Activated naive CD4-positive, alpha-beta T cell treated with anti-CD3 and anti-CD28 coated beads, Interleukin-2, amount 10 ng/mL, durations not matched to agents 7 days and 5 days (primary cell): ENCODE data around the gene PYGO2.
A peak's percentile ranks its signal among the peaks of the same experiment; 100 is the strongest.

Source experiments
- CTCF ChIA-PET: fragments of 350-600 bp; sonication (Branson Sonifier 250); formaldehyde crosslinking; loops from one replicate; lab custom pipeline; 2021; ENCODE audit warnings: antibody characterized with exemption; lab: Charles Lee
- DNase-seq: peaks from one replicate; pipeline ENCODE4 v3.0.0-alpha.2; 2020
- H3K27ac Mint-ChIP-seq: one replicate; pipeline ENCODE4 v1.8.0; 2021; ENCODE audit warnings: mild to moderate bottlenecking, moderate library complexity, mixed read lengths
- H3K27me3 Mint-ChIP-seq: one replicate; pipeline ENCODE4 v1.8.0; 2021; ENCODE audit warnings: mild to moderate bottlenecking, mixed read lengths
- H3K36me3 Mint-ChIP-seq: one replicate; pipeline ENCODE4 v1.8.0; 2021; ENCODE audit warnings: mixed read lengths
- H3K4me1 Mint-ChIP-seq: one replicate; pipeline ENCODE4 v1.8.0; 2021; ENCODE audit warnings: mixed read lengths
- H3K4me3 Mint-ChIP-seq: one replicate; pipeline ENCODE4 v1.8.0; 2021; ENCODE audit warnings: mild to moderate bottlenecking, moderate library complexity, mixed read lengths
- H3K9me3 Mint-ChIP-seq: one replicate; pipeline ENCODE4 v1.8.0; 2021; ENCODE audit warnings: mixed read lengths

Gene PYGO2

DNA sequence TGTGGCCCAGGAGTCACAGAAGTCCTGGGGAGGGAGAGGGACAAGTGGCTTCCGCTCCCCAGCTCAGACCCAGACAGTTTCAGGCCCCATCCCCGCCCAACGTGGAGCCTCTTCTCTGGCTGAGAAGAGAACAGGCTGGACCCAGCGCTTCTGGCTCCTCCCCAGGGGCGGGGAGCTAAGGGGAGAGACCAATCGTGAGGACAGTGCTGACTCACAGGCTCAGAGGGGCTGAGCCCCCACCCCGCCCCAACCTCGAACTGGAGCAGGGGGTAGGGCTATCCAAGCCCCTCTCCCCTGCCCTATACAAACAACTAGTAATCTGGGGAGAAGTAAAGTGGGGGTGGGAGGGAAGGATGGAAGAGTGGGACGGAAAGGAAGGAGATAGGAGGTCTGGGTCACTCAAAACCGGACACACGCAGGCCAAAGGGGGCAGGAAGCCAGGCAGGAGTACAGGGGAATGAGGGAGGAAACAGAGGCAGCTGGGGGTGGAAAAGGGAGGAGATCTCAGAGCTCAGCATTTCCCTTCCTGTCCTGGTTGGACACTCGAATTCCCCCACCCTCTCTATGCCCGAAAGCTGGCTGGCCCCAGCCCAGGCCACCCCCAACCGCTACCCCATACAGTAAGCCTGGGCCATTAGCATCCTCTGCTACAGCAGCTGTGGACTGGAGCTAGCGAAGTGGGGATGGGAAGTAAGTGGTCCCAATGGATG, 9.2 kb upstream of the PYGO2 start, which contains the start of gene SHC1:
TSS of gene SHC1 (minus strand) at position 117 of the 710 bp plus-strand sequence. CDS start 221 bp downstream, outside the sequence.
- peak; percentile 42 for DNase-seq
- Mint-ChIP-seq H3K4me3 (peak within 1 kb of the TSS; percentile 4), H3K27me3 (no peaks in the 10 kb centered on the region), H3K27ac (peak within 1 kb of the TSS; percentile 74), H3K36me3 (peaks cover 41% of the 10 kb centered on the region), H3K9me3 (no peaks in the 10 kb centered on the region), H3K4me1 (peaks cover 46% of the 10 kb centered on the region)
- CTCF ChIA-PET: interaction anchor here (0.6 to 2.3 kb wide), 7 partner anchors 10 to 118 kb away, joined by 3 to 9 read pairs (median 5); partner anchors contain the start of genes ADAM15 and PYGO2

- CTCF ChIA-PET: interaction anchor here (1.2 to 2.3 kb wide), 4 partner anchors 9 to 115 kb away, joined by 3 to 9 read pairs (median 6); partner anchors contain the start of genes ADAM15 and PYGO2
- no peaks in the 10 kb centered on the region for H3K9me3 Mint-ChIP-seq
- peaks cover 46% of the 10 kb centered on the region for H3K4me1 Mint-ChIP-seq
- H3K4me3 Mint-ChIP-seq: no peak overlapping the region
- H3K27me3 Mint-ChIP-seq: no peaks in the 10 kb centered on the region
- H3K27ac Mint-ChIP-seq: peak overlapping the region; percentile 25
- H3K36me3 Mint-ChIP-seq: peaks cover 48% of the 10 kb centered on the region
- DNase-seq: no peak
Measured at GRCh38 chr1:154969860-154970452, 8.4 kb upstream of the PYGO2 start.

GRCh38 chr1:154969246-154969645, 7.7 kb upstream of the PYGO2 start:
- Mint-ChIP-seq H3K27me3 (no peaks in the 10 kb centered on the region), H3K36me3 (peaks cover 51% of the 10 kb centered on the region), H3K4me3 (no peak overlapping the region), H3K27ac (peak overlapping the region; percentile 6), H3K4me1 (peaks cover 46% of the 10 kb centered on the region), H3K9me3 (no peaks in the 10 kb centered on the region)
- no peak for DNase-seq
- CTCF ChIA-PET: interaction anchor here (1.3 kb wide), 1 partner anchor 116 kb away, joined by 3 read pairs; no protein-coding TSS in a partner anchor

GRCh38 chr1:154968731-154969130, 7.1 kb upstream of the PYGO2 start:
- CTCF ChIA-PET: no interaction called here
- DNase-seq: no peak

GRCh38 chr1:154967331-154967950, 5.9 kb upstream of the PYGO2 start:
- Mint-ChIP-seq H3K27me3 (no peaks in the 10 kb centered on the region), H3K9me3 (no peaks in the 10 kb centered on the region), H3K4me3 (no peak overlapping the region), H3K4me1 (peaks cover 54% of the 10 kb centered on the region), H3K27ac (no peak overlapping the region), H3K36me3 (peaks cover 58% of the 10 kb centered on the region)
- CTCF ChIA-PET: no interaction called here
- DNase-seq: no peak

More at GRCh38 chr1:154968731-154969130, 7.1 kb upstream of the PYGO2 start:
- H3K4me1 Mint-ChIP-seq: peaks cover 50% of the 10 kb centered on the region
- H3K27me3 Mint-ChIP-seq: no peaks in the 10 kb centered on the region
- H3K9me3 Mint-ChIP-seq: no peaks in the 10 kb centered on the region
- H3K27ac Mint-ChIP-seq: no peak overlapping the region
- H3K36me3 Mint-ChIP-seq: peaks cover 55% of the 10 kb centered on the region
- H3K4me3 Mint-ChIP-seq: no peak overlapping the region

DNA sequence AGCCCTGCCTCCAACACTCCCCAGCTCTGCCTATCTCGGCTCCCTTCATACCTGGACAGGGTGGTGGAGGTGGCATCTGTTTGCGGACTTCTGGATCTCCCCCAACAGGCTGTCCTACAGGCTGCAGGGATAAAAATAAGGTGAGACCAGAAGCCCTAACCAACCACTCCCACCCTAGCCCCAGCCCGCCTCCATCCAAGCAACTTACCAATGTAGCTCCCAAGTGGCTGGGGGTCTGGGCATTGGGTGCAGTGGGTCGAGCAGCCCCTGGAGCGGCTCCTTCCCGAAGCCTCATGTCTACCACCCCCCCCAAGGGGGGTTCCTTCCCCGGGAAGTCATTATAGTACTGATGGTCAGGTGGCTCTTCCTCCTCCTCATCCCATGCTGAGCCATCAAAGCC, 4.5 kb upstream of the PYGO2 start:
- H3K4me3 Mint-ChIP-seq: no peak overlapping the region
- peaks cover 54% of the 10 kb centered on the region for H3K36me3 Mint-ChIP-seq
- no peak overlapping the region for H3K27ac Mint-ChIP-seq
- no peaks in the 10 kb centered on the region for H3K9me3 Mint-ChIP-seq
- CTCF ChIA-PET: no interaction called here
- no peaks in the 10 kb centered on the region for H3K27me3 Mint-ChIP-seq
- peaks cover 48% of the 10 kb centered on the region for H3K4me1 Mint-ChIP-seq
- DNase-seq: no peak

GRCh38 chr1:154964359-154964758, 2.8 kb upstream of the PYGO2 start:
- no peak overlapping the region for H3K4me3 Mint-ChIP-seq
- no peaks in the 10 kb centered on the region for H3K27me3 Mint-ChIP-seq
- H3K9me3 Mint-ChIP-seq: no peaks in the 10 kb centered on the region
- H3K36me3 Mint-ChIP-seq: peaks cover 57% of the 10 kb centered on the region
- no peak overlapping the region for H3K27ac Mint-ChIP-seq
- CTCF ChIA-PET: interaction anchor here (1.5 kb wide), 1 partner anchor 53 kb away, joined by 6 read pairs; no protein-coding TSS in a partner anchor
- DNase-seq: no peak
- H3K4me1 Mint-ChIP-seq: peaks cover 50% of the 10 kb centered on the region

GRCh38 chr1:154963643-154964042, 2.1 kb upstream of the PYGO2 start:
- CTCF ChIA-PET: interaction anchor here (1.5 kb wide), 1 partner anchor 54 kb away, joined by 6 read pairs; no protein-coding TSS in a partner anchor
- Mint-ChIP-seq H3K4me1 (peaks cover 47% of the 10 kb centered on the region), H3K36me3 (peaks cover 52% of the 10 kb centered on the region), H3K27me3 (no peaks in the 10 kb centered on the region), H3K9me3 (no peaks in the 10 kb centered on the region), H3K4me3 (no peak overlapping the region), H3K27ac (peak overlapping the region; percentile 26)
- DNase-seq: no peak

GRCh38 chr1:154962795-154963330, 1.3 kb upstream of the PYGO2 start:
- H3K27me3 Mint-ChIP-seq: no peaks in the 10 kb centered on the region
- H3K4me3 Mint-ChIP-seq: peak overlapping the region; percentile 87
- H3K27ac Mint-ChIP-seq: peak overlapping the region; percentile 90
- peaks cover 55% of the 10 kb centered on the region for H3K36me3 Mint-ChIP-seq
- CTCF ChIA-PET: interaction anchor here (1.2 to 2.1 kb wide), 3 partner anchors 60 to 122 kb away, joined by 4 to 5 read pairs (median 4); no protein-coding TSS in a partner anchor
- no peak for DNase-seq
- peaks cover 49% of the 10 kb centered on the region for H3K4me1 Mint-ChIP-seq
- no peaks in the 10 kb centered on the region for H3K9me3 Mint-ChIP-seq

DNA sequence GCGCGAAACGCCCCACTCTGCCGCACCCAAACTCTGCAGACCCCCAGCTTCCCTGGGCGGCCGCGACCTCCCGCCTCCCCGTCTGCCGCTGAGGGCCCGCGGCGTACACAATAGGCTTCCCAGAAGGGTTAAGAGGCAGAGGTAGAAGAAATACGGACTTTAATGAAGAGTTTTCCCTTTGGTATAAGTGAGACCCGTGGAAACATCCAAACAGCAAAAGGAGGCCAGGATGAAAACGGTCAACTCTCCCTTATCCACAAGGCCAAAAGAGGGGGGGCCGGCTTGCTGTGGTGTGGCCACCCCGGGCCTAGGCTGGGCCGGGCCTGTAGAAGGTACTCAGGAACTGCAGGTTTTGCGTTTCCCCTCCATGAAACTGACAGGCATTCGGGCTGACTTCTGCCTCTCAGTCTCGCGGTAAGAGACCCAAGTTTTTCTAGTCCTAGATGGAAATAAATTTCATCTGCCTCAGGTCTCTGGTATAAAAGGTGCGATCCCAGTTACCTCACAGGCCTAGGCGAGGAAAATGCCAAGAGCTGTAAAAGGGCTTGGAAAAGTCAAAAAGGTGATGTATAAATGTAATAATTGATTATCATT, 671 bp upstream of the PYGO2 start:
- Mint-ChIP-seq H3K36me3 (peaks cover 53% of the 10 kb centered on the region), H3K4me1 (peaks cover 47% of the 10 kb centered on the region)
- CTCF ChIA-PET: interaction anchor here (0.8 to 2.5 kb wide), 9 partner anchors 9 to 123 kb away, joined by 3 to 10 read pairs (median 4); partner anchors contain the start of genes FLAD1 and SHC1

GRCh38 chr1:154960446-154961136, 991 bp downstream of the PYGO2 start:
- Mint-ChIP-seq H3K27ac (peak overlapping the region; percentile 86), H3K4me3 (peak overlapping the region; percentile 96), H3K36me3 (peaks cover 41% of the 10 kb centered on the region), H3K27me3 (no peaks in the 10 kb centered on the region), H3K4me1 (peaks cover 60% of the 10 kb centered on the region), H3K9me3 (no peaks in the 10 kb centered on the region)
- DNase-seq: no peak
- CTCF ChIA-PET: interaction anchor here (0.7 to 2.5 kb wide), 10 partner anchors 11 to 62 kb away, joined by 3 to 10 read pairs (median 4); partner anchors contain the start of genes CKS1B and SHC1

More for the DNA sequence above, 671 bp upstream of the PYGO2 start:
- DNase-seq: peak; percentile 50
- Mint-ChIP-seq H3K9me3 (no peaks in the 10 kb centered on the region), H3K27ac (peak overlapping the region; percentile 90), H3K4me3 (peak overlapping the region; percentile 87), H3K27me3 (no peaks in the 10 kb centered on the region)

GRCh38 chr1:154959426-154959780, 2.2 kb downstream of the PYGO2 start:
- Mint-ChIP-seq H3K9me3 (no peaks in the 10 kb centered on the region), H3K4me1 (peaks cover 71% of the 10 kb centered on the region), H3K27me3 (no peaks in the 10 kb centered on the region), H3K27ac (peak overlapping the region; percentile 33), H3K36me3 (peaks cover 38% of the 10 kb centered on the region), H3K4me3 (peak overlapping the region; percentile 96)
- DNase-seq: no peak
- CTCF ChIA-PET: no interaction called here
